Fibroblast of mammary gland (primary cell): ENCODE data around the gene OSER1.
A peak's percentile ranks its signal among the peaks of the same experiment; 100 is the strongest.

Experiments
- DNase-seq: peaks from one replicate; pipeline ENCODE4 v3.0.0-alpha.2; 2010; ENCODE audit warnings: low read depth
- H3K4me3 ChIP-seq: 2 replicates; pipeline ENCODE4 v1.5.1; 2011; ENCODE audit warnings: low read depth, mild to moderate bottlenecking, low read length, moderate library complexity; ENCODE audit not compliant: control insufficient read depth
- TF ChIP-seq, protein P1 (sequence below): conservative IDR thresholded peaks from 2 replicates; pipeline ENCODE4 v1.5.1; 2011; ENCODE audit warnings: low read depth, low read length, inconsistent platforms; ENCODE audit not compliant: control insufficient read depth, insufficient read depth

Gene OSER1

DNA sequence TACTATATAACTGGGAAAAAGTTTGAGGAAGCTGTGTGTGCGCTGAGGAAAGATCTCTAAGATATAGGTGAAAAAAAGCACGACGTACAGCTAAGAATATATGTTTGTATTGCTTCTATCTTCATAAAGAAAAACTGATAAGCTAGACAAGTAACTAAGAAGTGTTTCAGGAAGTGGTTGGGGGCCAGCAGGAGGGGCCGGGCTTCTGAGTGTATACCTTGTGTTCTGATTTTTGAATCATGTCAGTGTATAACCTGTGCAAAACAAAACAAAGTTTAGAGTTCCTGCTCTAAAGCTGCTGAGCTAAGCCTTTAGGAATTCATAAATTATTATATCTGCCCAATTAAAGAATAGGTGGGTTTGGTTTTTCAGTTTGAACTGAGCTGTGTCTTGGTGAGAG, 7.9 kb upstream of the OSER1 start:
- no peak for DNase-seq
- no peak overlapping the region for H3K4me3 ChIP-seq
- TF ChIP-seq, protein P1, sequence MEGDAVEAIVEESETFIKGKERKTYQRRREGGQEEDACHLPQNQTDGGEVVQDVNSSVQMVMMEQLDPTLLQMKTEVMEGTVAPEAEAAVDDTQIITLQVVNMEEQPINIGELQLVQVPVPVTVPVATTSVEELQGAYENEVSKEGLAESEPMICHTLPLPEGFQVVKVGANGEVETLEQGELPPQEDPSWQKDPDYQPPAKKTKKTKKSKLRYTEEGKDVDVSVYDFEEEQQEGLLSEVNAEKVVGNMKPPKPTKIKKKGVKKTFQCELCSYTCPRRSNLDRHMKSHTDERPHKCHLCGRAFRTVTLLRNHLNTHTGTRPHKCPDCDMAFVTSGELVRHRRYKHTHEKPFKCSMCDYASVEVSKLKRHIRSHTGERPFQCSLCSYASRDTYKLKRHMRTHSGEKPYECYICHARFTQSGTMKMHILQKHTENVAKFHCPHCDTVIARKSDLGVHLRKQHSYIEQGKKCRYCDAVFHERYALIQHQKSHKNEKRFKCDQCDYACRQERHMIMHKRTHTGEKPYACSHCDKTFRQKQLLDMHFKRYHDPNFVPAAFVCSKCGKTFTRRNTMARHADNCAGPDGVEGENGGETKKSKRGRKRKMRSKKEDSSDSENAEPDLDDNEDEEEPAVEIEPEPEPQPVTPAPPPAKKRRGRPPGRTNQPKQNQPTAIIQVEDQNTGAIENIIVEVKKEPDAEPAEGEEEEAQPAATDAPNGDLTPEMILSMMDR: no peak

DNA sequence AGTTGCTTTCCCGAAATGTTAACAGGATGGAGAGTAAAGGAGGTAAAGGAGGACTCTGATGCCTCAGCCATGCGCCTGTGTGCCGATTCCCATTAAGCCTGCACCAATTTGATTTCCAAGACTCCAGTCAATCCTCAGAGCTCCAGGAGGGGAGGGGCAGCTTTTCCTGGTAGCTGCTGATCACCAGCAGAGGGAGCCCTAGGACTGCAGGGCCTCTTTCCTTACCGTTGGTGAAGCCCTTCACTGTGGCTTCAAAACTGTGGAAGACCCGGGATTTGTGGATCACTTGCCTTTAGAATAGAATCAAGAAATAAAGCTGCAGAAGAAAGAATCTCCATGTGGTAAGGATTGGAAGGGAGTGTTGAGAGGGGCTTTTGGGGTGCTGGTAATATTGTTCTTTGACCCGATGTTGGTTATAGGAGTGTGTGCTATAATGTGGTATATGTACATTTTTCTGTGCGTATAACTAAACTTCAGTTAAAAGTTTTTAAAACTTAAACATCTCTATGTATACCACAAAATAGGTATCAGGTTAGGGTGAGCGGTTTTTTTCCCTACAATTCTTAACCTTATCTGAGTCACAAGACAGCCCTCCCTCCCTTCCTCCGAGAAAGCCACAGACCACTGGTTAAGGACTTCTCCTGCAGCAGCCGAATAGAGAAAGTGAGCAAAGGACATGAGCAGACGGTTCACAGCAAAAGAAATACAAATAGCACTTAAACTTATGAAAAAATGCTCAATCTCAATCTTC, 6.9 kb upstream of the OSER1 start:
- DNase-seq: peak; percentile 75
- no peak overlapping the region for H3K4me3 ChIP-seq
- TF ChIP-seq, protein P1: peak; percentile 99

DNA sequence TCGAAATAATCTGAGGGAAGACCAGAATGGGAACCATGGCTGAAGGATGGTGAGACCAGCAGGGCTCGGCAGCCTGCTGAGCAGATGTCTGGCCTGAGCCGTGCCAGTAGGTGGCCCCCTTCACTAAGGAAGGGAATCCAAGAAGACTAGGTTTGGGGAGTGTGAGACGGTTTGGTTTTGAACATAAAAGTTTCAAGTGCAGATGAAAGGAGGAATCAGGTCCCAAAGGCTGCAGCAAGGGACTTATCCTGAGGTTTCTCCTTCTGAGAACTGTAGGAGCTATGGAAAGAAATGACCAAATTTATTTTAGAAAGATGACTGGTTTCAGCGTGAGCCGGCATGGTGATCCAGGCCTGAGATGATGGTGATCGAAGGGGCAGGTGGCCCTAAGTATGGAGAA, 4.6 kb upstream of the OSER1 start:
- TF ChIP-seq, protein P1: peak; percentile 90
- DNase-seq: peak; percentile 73
- H3K4me3 ChIP-seq: no peak overlapping the region

DNA sequence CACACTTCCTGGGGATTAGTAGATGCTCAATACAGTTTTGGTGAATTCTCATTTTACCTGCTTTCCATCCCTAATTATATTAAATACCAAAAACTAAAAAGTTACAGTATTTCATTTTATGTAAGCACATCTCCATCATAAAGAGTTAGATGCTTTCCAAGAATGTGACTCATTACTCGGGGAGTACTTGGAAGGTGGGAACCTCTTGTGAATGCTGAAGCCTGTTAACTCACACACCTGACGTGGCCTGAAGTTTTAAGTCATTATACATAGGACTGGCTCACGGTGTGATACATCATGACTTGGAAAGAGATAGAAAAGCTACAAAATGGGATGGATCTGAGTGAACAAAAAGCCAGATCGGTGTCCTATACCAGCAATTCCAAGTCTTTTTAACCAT, 2.2 kb upstream of the OSER1 start:
- H3K4me3 ChIP-seq: no peak overlapping the region
- DNase-seq: peak; percentile 79
- TF ChIP-seq, protein P1: no peak

DNA sequence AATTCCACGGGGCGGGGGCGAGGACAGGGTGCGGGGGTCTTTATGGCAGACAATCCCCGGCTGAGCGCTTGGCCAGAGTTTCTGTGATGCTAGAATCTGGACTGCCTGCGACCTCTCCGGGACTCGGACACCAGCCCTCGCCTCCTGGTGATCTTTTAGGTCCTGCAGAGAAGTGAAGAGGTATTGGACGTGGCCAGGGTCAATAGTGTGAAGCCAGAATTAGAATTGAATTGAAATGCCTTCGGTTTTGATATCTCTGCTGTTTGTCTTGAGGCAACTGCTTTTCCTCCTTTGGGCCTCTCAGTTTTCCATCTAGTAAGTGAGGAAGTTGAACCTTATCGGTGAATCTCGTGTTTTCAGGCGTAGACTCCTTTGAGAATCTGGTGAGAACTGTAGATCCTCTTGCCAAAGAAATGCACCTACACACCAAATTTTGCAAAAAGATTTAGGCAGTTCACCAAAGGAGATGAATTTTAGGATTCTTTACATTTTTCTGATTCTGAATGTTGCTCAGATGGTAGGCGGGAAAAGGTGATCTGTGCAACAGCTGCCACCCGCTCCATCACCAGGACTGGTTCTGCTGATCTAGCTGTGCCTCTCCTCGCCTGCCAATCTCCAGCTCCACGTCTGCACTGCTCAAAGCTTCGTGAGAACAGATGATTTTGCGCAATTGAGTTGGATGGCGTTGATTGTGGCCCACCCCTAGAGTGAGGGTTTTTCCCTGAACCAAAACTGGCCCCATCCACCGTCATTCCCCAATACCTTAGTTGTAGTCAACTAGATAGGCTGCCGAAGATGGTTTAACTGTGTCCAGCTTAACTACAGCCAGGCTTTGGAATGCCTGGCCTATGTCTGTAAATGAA, 837 bp upstream of the OSER1 start:
- TF ChIP-seq, protein P1: no peak
- peak; percentile 77 for DNase-seq
- peak overlapping the region; percentile 84 for H3K4me3 ChIP-seq

DNA sequence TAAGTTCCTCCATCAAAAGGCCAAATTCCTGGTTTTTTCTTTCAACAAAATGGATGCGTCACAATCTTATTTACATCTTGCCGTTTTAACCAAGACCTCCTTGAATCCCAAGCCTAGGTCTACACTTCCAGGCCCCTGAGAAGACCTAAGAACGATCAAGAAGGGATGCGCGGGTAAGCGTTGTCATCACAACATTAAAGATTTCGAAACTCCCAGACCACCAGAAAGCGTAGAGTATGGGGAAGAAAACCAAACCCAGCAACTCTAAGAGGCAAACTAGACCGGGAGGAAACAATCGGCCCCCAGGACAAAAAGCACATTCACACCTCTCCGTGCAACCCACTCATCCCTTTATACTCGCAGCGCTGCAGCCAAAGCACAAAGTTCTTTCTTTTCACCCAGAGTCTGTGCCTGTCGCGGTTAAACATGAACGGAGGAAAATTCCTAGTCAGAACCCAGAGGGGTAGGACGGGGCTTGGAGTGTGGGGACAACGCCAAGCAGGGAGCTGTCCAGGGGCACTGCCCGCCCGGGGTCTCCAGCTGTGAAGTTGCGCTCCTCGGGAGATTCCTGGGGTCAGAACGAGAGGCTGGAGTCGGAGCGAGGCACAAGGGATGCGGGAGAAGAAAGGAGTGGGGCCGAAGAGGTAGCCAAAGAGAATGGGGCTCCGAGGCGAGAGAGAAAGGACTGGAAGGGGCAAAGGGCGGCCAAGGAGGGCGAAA, 725 bp downstream of the OSER1 start:
- TF ChIP-seq, protein P1: no peak
- peak; percentile 52 for DNase-seq
- peak overlapping the region; percentile 85 for H3K4me3 ChIP-seq
